Calu3 (cell line): ENCODE measurements around the gene TMEM121. TPM values are rescaled to one million over a fixed set of nuclear protein-coding genes. Genes with fewer than 3 reads are reported as not detected.

Source experiments
- BruUV-seq: library from RNA; stranded (reverse); fragments of 400-500 nt; replicated peaks from 2 replicates; lab custom pipeline; 2021; lab: Mats Ljungman, UMichigan
- CTCF ChIA-PET: fragments of 300-600 bp; sonication (Branson Sonifier 250); formaldehyde crosslinking; loops from one replicate; lab custom pipeline; 2022; ENCODE audit warnings: antibody characterized with exemption; lab: Charles Lee
- DNase-seq: peaks from one replicate; pipeline ENCODE4 v3.0.0; 2022
- H3K27ac Mint-ChIP-seq: one replicate; pipeline ENCODE4 v1.8.0; 2022; ENCODE audit warnings: mixed read lengths; ENCODE audit not compliant: unreplicated experiment
- H3K27me3 Mint-ChIP-seq: one replicate; pipeline ENCODE4 v1.8.0; 2022; ENCODE audit warnings: mixed read lengths; ENCODE audit not compliant: unreplicated experiment
- H3K36me3 Mint-ChIP-seq: one replicate; pipeline ENCODE4 v1.8.0; 2022; ENCODE audit warnings: mild to moderate bottlenecking, moderate library complexity, mixed read lengths; ENCODE audit not compliant: insufficient read depth, unreplicated experiment
- H3K4me1 Mint-ChIP-seq: one replicate; pipeline ENCODE4 v1.8.0; 2022; ENCODE audit warnings: mild to moderate bottlenecking, low read depth, mixed read lengths; ENCODE audit not compliant: unreplicated experiment
- H3K4me3 Mint-ChIP-seq: one replicate; pipeline ENCODE4 v1.8.0; 2022; ENCODE audit warnings: mild to moderate bottlenecking, low read depth, moderate library complexity, mixed read lengths; ENCODE audit not compliant: unreplicated experiment
- H3K9me3 Mint-ChIP-seq: one replicate; pipeline ENCODE4 v1.8.0; 2022; ENCODE audit warnings: low read depth, mixed read lengths; ENCODE audit not compliant: unreplicated experiment
- intact Hi-C: fragments of 100-400 bp; cut with micrococcal nuclease; formaldehyde crosslinking; loops from one replicate; pipeline ENCODE4 v1.10.0; 2022; ENCODE audit not compliant: unreplicated experiment
- total RNA-seq: library from RNA; stranded (reverse); gene quantifications from 2 replicates; pipeline ENCODE4 v1.2.3, GENCODE V29; 2022
- TF ChIP-seq, protein P1 (sequence below): fragments of 200-600 bp; IDR thresholded peaks from one replicate; pipeline ENCODE4 v1.8.0; 2022; ENCODE audit warnings: antibody characterized with exemption; ENCODE audit not compliant: unreplicated experiment

The TMEM121 gene
- total RNA-seq, 1 experiment from 2014 or later = 0.38 TPM

DNA sequence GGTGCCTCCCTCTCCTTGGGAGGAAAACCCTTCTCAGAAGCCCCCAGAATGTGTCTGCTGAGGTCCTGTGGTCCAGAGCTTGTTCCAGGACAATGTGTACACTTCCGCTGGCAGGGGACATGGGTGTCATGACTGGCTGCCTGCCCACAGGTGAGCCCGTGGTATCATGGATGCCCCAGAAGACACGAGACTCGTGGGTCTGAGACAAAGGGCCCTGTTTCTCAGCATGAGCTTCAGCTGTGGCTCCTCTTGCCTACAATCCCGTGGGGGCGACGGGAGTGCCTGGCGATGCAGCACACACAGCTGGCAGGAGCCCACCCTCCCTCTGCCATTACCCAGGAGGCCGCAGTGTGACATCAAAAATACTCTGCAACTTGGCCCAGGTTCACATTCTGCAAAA, 7.0 kb downstream of the TMEM121 start:
- no peak overlapping the region for H3K27ac Mint-ChIP-seq

DNA sequence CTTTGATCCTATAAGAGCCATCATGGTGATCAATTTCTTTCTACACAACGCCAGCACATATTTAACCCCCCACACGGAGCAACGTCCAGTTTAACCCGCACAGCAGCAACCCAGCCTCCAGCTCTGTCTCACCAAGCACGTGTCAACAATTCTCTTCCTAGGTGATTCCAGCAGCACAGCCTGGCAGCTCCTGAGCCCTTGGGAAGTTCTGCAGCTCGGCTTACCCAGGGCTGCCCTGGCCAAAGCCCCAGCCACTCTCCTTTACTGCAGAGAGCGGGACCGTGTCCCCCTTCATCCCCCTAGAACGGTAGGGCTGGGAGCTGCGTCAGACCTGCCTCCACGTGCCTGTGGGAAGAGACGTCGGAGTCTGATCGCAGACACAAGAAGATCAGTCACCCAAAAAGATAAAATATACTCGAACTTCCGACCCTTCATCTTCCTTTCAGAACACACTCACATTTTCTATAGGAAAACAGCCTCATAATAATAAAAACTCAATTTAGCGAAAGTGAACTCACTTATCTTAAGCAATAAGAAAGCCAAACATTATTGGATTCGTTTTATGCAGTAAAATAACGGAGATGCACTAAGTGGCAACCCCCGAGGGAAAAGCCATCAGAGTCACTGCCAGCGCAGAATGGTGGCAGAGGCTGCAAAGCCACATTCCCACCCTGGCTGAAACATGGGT, 7.6 kb downstream of the TMEM121 start:
- CTCF ChIA-PET = no interaction called here
- Mint-ChIP-seq H3K27me3 (peaks cover 71% of the 10 kb centered on the region), H3K9me3 (no peaks in the 10 kb centered on the region), H3K4me3 (no peak overlapping the region), H3K4me1 (no peaks in the 10 kb centered on the region), H3K36me3 (peaks cover 4% of the 10 kb centered on the region), H3K27ac (no peak overlapping the region)
- intact Hi-C loops = no loop called here
- no peak for DNase-seq
- BruUV-seq = no TSS peak
- TF ChIP-seq, protein P1, sequence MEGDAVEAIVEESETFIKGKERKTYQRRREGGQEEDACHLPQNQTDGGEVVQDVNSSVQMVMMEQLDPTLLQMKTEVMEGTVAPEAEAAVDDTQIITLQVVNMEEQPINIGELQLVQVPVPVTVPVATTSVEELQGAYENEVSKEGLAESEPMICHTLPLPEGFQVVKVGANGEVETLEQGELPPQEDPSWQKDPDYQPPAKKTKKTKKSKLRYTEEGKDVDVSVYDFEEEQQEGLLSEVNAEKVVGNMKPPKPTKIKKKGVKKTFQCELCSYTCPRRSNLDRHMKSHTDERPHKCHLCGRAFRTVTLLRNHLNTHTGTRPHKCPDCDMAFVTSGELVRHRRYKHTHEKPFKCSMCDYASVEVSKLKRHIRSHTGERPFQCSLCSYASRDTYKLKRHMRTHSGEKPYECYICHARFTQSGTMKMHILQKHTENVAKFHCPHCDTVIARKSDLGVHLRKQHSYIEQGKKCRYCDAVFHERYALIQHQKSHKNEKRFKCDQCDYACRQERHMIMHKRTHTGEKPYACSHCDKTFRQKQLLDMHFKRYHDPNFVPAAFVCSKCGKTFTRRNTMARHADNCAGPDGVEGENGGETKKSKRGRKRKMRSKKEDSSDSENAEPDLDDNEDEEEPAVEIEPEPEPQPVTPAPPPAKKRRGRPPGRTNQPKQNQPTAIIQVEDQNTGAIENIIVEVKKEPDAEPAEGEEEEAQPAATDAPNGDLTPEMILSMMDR = no peak

More for the DNA sequence above, 7.0 kb downstream of the TMEM121 start:
- intact Hi-C loops = no loop called here
- no TSS peak for BruUV-seq
- Mint-ChIP-seq H3K4me1 (no peaks in the 10 kb centered on the region), H3K36me3 (peaks cover 4% of the 10 kb centered on the region), H3K9me3 (no peaks in the 10 kb centered on the region), H3K4me3 (no peak overlapping the region), H3K27me3 (peaks cover 65% of the 10 kb centered on the region)
- CTCF ChIA-PET = interaction anchor here (1.2 kb wide), 1 partner anchor 53 kb away, joined by 4 read pairs; no protein-coding TSS in a partner anchor
- TF ChIP-seq, protein P1 = no peak
- no peak for DNase-seq

DNA sequence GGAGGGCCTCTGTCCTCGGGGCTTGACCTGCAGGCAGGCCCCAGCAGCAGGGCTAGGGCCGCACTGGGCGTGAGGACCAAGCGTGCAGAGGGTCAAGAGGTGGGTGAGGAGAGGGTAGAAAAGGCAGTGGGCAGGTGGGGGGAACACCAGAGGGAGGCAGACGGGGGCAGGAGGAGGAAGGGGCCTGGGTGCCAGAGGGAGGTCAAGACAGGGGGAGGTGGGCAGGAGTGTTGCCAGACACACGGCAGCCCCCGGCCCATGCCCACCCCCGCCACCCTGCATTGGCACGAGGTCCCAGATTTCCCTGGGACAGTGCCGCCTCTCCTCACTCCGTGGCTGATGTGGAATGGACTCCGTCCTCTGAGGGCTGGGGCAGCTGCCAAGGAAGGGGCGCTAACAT, 8.2 kb downstream of the TMEM121 start:
- TF ChIP-seq, protein P1 = no peak
- no peak overlapping the region for H3K27ac Mint-ChIP-seq
- DNase-seq = no peak
- BruUV-seq = no TSS peak
- H3K4me3 Mint-ChIP-seq = no peak overlapping the region
- CTCF ChIA-PET = no interaction called here
- intact Hi-C loops = no loop called here
- peaks cover 4% of the 10 kb centered on the region for H3K36me3 Mint-ChIP-seq
- H3K9me3 Mint-ChIP-seq = no peaks in the 10 kb centered on the region
- no peaks in the 10 kb centered on the region for H3K4me1 Mint-ChIP-seq
- peaks cover 77% of the 10 kb centered on the region for H3K27me3 Mint-ChIP-seq

DNA sequence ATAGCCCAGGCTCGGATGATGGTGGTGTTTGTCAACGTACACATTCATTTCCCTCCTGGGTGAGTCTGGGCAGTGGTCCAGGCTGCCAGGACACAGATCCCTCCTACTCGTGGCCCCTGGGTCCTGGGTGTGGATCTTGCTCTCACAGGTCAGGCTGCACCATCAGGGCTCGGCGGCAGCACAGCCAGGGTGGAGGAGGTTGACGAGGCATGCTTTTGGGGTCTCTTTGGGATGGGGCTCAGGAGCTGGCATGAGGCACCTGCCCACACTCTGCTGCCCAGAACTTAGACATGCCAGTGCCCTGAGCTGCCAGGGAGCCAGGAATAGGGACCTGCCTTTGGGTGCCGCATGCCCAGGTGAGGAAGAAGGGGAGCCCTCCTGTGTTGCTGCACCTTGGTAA, 9.7 kb downstream of the TMEM121 start:
- H3K4me1 Mint-ChIP-seq = no peaks in the 10 kb centered on the region

More for the DNA sequence above, 9.7 kb downstream of the TMEM121 start:
- H3K27ac Mint-ChIP-seq = no peak overlapping the region
- H3K9me3 Mint-ChIP-seq = no peaks in the 10 kb centered on the region
- intact Hi-C loops = no loop called here
- no TSS peak for BruUV-seq
- H3K36me3 Mint-ChIP-seq = no peaks in the 10 kb centered on the region
- H3K27me3 Mint-ChIP-seq = peaks cover 89% of the 10 kb centered on the region
- DNase-seq = no peak
- TF ChIP-seq, protein P1 = no peak
- no peak overlapping the region for H3K4me3 Mint-ChIP-seq
- CTCF ChIA-PET = no interaction called here
